K562 (cell line): ENCODE measurements around the gene METTL25. TPM values are rescaled to one million over a fixed set of nuclear protein-coding genes. Genes with fewer than 3 reads are reported as not detected.

Source experiments
- ATAC-seq: fragments of 200-7000 bp; cut with Tn5 transposase; 3 replicates; pipeline ENCODE4 v1.9.1; 2020; ENCODE audit warnings: moderate library complexity
- BruUV-seq: library from RNA; stranded (reverse); fragments of 400-500 nt; replicated peaks from 2 replicates; lab custom pipeline; 2021; lab: Mats Ljungman, UMichigan
- CTCF ChIA-PET: fragments of 300-600 bp; formaldehyde crosslinking; extraction: SDS; loops from one replicate; lab custom pipeline; 2021; ENCODE audit warnings: low intra/inter-chr PET ratio; lab: Yijun Ruan, JAX
- POLR2A ChIA-PET: fragments of 300-600, 350-650 bp; sonication (Branson Sonifier 250); formaldehyde crosslinking; extraction: SDS; loops from one replicate; lab custom pipeline; 2021; ENCODE audit warnings: antibody characterized with exemption, inconsistent platforms; lab: Yijun Ruan, JAX
- DNase-seq, 4 experiments: peaks; one replicate each; pipeline versions ENCODE4 v3.0.0 to v3.0.0-alpha.2; 2011 to 2018; ENCODE audit warnings: low spot score in 3 of 4, mixed read lengths in 3 of 4; ENCODE audit errors: extremely low read depth in 1 of 4
- FAIRE-seq: peaks from 2 replicates; lab custom pipeline; 2011; peaks lifted over from hg19 to GRCh38; lab: Jason Lieb, UNC
- H2AFZ ChIP-seq: 2 replicates; pipeline ENCODE4 v1.6.0; 2011; ENCODE audit warnings: low read depth, low read length, control low read depth, inconsistent platforms
- H3K27ac ChIP-seq: fragments of 200-600 bp; 3 replicates; pipeline ENCODE4 v1.8.0; 2011; ENCODE audit warnings: low read depth, mild to moderate bottlenecking, control low read depth, inconsistent platforms, low read length, moderate library complexity, mixed read lengths; ENCODE audit errors: extremely low read depth
- H3K27me3 ChIP-seq, 2 experiments: fragments of 300-600 bp in 1 of 2; 2 replicates in 1 of 2; 3 replicates in 1 of 2; pipeline versions ENCODE4 v1.6.0 to v1.8.0; 2011; ENCODE audit warnings: inconsistent platforms in 2 of 2, low read length in 2 of 2, mild to moderate bottlenecking in 1 of 2, mixed read lengths in 1 of 2, moderate library complexity in 1 of 2; ENCODE audit not compliant: control insufficient read depth in 2 of 2, insufficient read depth in 2 of 2
- H3K36me3 ChIP-seq: fragments of 300-600 bp; 3 replicates; pipeline ENCODE4 v1.8.0; 2011; ENCODE audit warnings: mild to moderate bottlenecking, low read length, inconsistent platforms; ENCODE audit not compliant: control insufficient read depth, insufficient read depth
- H3K4me1 ChIP-seq, 2 experiments: fragments of 200-600 bp in 1 of 2; replicated peaks in 1 of 2; 2 replicates in 1 of 2; 3 replicates in 1 of 2; pipeline versions ENCODE4 v1.5.1 to v1.8.0; 2011; ENCODE audit warnings: inconsistent platforms in 2 of 2, low read length in 2 of 2, mild to moderate bottlenecking in 1 of 2, mixed read lengths in 1 of 2, moderate library complexity in 1 of 2; ENCODE audit not compliant: control insufficient read depth in 2 of 2, insufficient read depth in 2 of 2
- H3K4me2 ChIP-seq: 2 replicates; pipeline ENCODE4 v1.6.1; 2011; ENCODE audit warnings: low read length, control low read depth, inconsistent platforms, mixed read lengths; ENCODE audit not compliant: insufficient read depth
- H3K4me3 ChIP-seq: fragments of 200-600 bp; sonication (generic), shearing (Covaris generic); 2 replicates; pipeline ENCODE4 v1.5.1; 2016; ENCODE audit warnings: control low read depth, inconsistent platforms
- H3K79me2 ChIP-seq: fragments of 200-600 bp; 3 replicates; pipeline ENCODE4 v1.8.0; 2011; ENCODE audit warnings: low read length, inconsistent platforms; ENCODE audit not compliant: control insufficient read depth, insufficient read depth
- H3K9ac ChIP-seq, 2 experiments: 2 replicates each; pipeline versions ENCODE4 v1.6.0 to v1.6.1; 2011; ENCODE audit warnings: low read depth in 2 of 2, low read length in 2 of 2, control low read depth in 1 of 2, inconsistent platforms in 1 of 2, mild to moderate bottlenecking in 1 of 2, mixed read lengths in 1 of 2; ENCODE audit not compliant: insufficient read depth in 1 of 2
- H3K9me1 ChIP-seq: one replicate; pipeline ENCODE4 v1.6.0; 2011; ENCODE audit warnings: inconsistent platforms, mild to moderate bottlenecking, low read length, moderate library complexity; ENCODE audit not compliant: control insufficient read depth, insufficient read depth
- H3K9me3 ChIP-seq: replicated peaks from 2 replicates; pipeline ENCODE4 v1.5.1; 2011; ENCODE audit warnings: low read depth, low read length, inconsistent platforms; ENCODE audit not compliant: control insufficient read depth, insufficient read depth
- H4K20me1 ChIP-seq: replicated peaks from 2 replicates; pipeline ENCODE4 v1.6.1; 2011; ENCODE audit warnings: low read length, inconsistent platforms, mixed read lengths; ENCODE audit not compliant: control insufficient read depth, insufficient read depth
- DNMT1 ChIP-seq: fragments of 450-650 bp; IDR thresholded peaks from 2 replicates; pipeline ENCODE4 v1.6.1; 2016; ENCODE audit warnings: antibody characterized with exemption, mild to moderate bottlenecking
- EGR1 ChIP-seq: fragments of 450-650 bp; conservative IDR thresholded peaks from 2 replicates; pipeline ENCODE4 v1.6.1; 2017; ENCODE audit warnings: mild to moderate bottlenecking
- EP300 ChIP-seq: IDR thresholded peaks from 2 replicates; pipeline ENCODE4 v1.6.1; 2012; ENCODE audit warnings: low read length, improper control_type of control experiment
- HMGN3 ChIP-seq: IDR thresholded peaks from 2 replicates; pipeline ENCODE4 v1.6.1; 2011; ENCODE audit warnings: borderline replicate concordance, low read depth, mild to moderate bottlenecking, mixed read lengths, low read length; ENCODE audit not compliant: insufficient read length; ENCODE audit errors: extremely low read depth
- POLR2G ChIP-seq: fragments of 200-400 bp; formaldehyde crosslinking; IDR thresholded peaks from 2 replicates; pipeline ENCODE4 v1.6.1; 2017; ENCODE audit warnings: low read depth, mild to moderate bottlenecking, antibody characterized with exemption, low read length, moderate library complexity
- RBM22 ChIP-seq: fragments of 200-400 bp; formaldehyde crosslinking; IDR thresholded peaks from 2 replicates; pipeline ENCODE4 v1.6.1; 2018; ENCODE audit warnings: low read length, low read depth; ENCODE audit not compliant: poor library complexity, severe bottlenecking
- RNF2 ChIP-seq: sonication (generic); IDR thresholded peaks from 2 replicates; pipeline ENCODE4 v1.6.1; 2016
- SUPT5H ChIP-seq: fragments of 450-650 bp; IDR thresholded peaks from 2 replicates; pipeline ENCODE4 v1.6.1; 2016
- WHSC1 ChIP-seq: IDR thresholded peaks from one replicate; pipeline ENCODE4 v1.6.1; 2012; ENCODE audit warnings: low read length, control low read depth, inconsistent platforms
- ZBTB17 ChIP-seq: fragments of 450-650 bp; formaldehyde crosslinking; IDR thresholded peaks from 2 replicates; pipeline ENCODE4 v1.4.0; 2020; ENCODE audit warnings: mild to moderate bottlenecking
- ZNF121 ChIP-seq: sonication (generic); formaldehyde crosslinking; conservative IDR thresholded peaks from 2 replicates; pipeline ENCODE4 v1.8.0; 2022; ENCODE audit warnings: missing genetic modification reagents
- ZNF143 ChIP-seq: sonication (generic); formaldehyde crosslinking; IDR thresholded peaks from 2 replicates; pipeline ENCODE4 v1.9.0; 2022; ENCODE audit warnings: mild to moderate bottlenecking, missing genetic modification reagents
- ZNF436 ChIP-seq: fragments of 250-450, 450-650 bp; sonication (Bioruptor Pico); formaldehyde crosslinking; IDR thresholded peaks from 2 replicates; pipeline ENCODE4 v1.7.0; 2020; ENCODE audit warnings: mild to moderate bottlenecking
- WGBS: fragments of 100-300 bp; shearing (Covaris generic); methylation state at CpG from one replicate; pipeline ENCODE4 v1.1.6; 2016; ENCODE audit warnings: low coverage, mixed read lengths; ENCODE audit not compliant: insufficient coverage; ENCODE audit errors: missing lambda C conversion rate; 5-methylcytosine and 5-hydroxymethylcytosine counted together
- in situ Hi-C: fragments of 300-500 bp; cut with MboI; formaldehyde crosslinking; loops from 4 replicates; pipeline ENCODE4 v1.15.0; 2018; ENCODE audit warnings: inconsistent platforms, mixed read lengths
- intact Hi-C: fragments of 100-400 bp; cut with micrococcal nuclease; formaldehyde crosslinking; loops from 2 replicates; pipeline ENCODE4 v1.14.2; 2022
- polyA plus RNA-seq, 8 experiments: library from polyadenylated mRNA; depleted of rRNA in 4 of 8; stranded (reverse) in 5 of 8; unstranded in 3 of 8; fragments of >200 nt; fragmentation: Nextera tagmentation in 2 of 8; fragmentation: Illumina TruSeq in 1 of 8; extraction: Ambion mirVana in 2 of 8; extraction: Trizol in 1 of 8; gene quantifications; 2 replicates each; pipeline versions ENCODE4 v1.2.1 to v1.2.3, GENCODE V29; 2011 to 2014; ENCODE audit warnings: inconsistent platforms in 1 of 8, missing spikeins in 1 of 8
- total RNA-seq, 7 experiments: library from RNA; depleted of rRNA in 6 of 7; stranded (reverse); fragments of >200 nt in 6 of 7; fragmentation: Illumina TruSeq in 2 of 7; extraction: Trizol in 2 of 7; gene quantifications; 2 replicates each; pipeline versions ENCODE4 v1.2.1 to v1.2.3, GENCODE V29; 2011 to 2021; ENCODE audit warnings: low replicate concordance in 1 of 7

Gene METTL25
- total and polyA plus RNA-seq, 9 of the 15 experiments (the other 6 are each of a cell fraction or from before 2014, with no cell fraction given) = 0.50 to 2.4 (median 1.9) TPM

- DNase-seq = no peak
- Histone ChIP-seq H3K27me3 (no peaks in the 10 kb centered on the region), H2AFZ (no peak overlapping the region), H3K4me2 (no peak overlapping the region), H3K9ac (no peak overlapping the region), H3K79me2 (no peaks in the 10 kb centered on the region), H3K4me1 (no peaks in the 10 kb centered on the region), H3K9me1 (no peaks in the 10 kb centered on the region), H3K4me3 (no peak overlapping the region), H3K36me3 (no peaks in the 10 kb centered on the region), H3K9me3 (no peaks in the 10 kb centered on the region), H4K20me1 (no peaks in the 10 kb centered on the region), H3K27ac (no peak overlapping the region)
- no TSS peak for BruUV-seq
- FAIRE-seq = no peak
- POLR2A ChIA-PET = no interaction called here
- in situ Hi-C loops = no loop called here
- CTCF ChIA-PET = no interaction called here
- TF ChIP-seq EGR1 (no peak), RBM22 (no peak), SUPT5H (no peak), ZNF143 (no peak), RNF2 (no peak), ZNF121 (no peak), ZBTB17 (CRISPR knock-in tag) (no peak), HMGN3 (no peak), WHSC1 (no peak), POLR2G (no peak), EP300 (no peak), ZNF436 (CRISPR knock-in tag) (no peak), DNMT1 (no peak)
- intact Hi-C loops = no loop called here
- 2% methylated on average over 3 of the region's 3 CpGs for WGBS
- ATAC-seq = no peak
Measured at GRCh38 chr12:82430541-82431145, 72.3 kb downstream of the METTL25 start.
